Cardiac fibroblast (primary cell): ENCODE measurements around the gene SCARB2.
A peak's percentile ranks its signal among the peaks of the same experiment; 100 is the strongest.

ENCODE experiments used
- DNase-seq, 2 donors: peaks; one replicate each; pipeline versions ENCODE4 v3.0.0 to v3.0.0-alpha.2; 2010; ENCODE audit warnings: low read depth in 2 of 2
- H3K4me3 ChIP-seq, 2 donors: replicated peaks in 1 of 2; 1 replicate in 1 of 2; 2 replicates in 1 of 2; pipeline ENCODE4 v1.5.1; 2011; ENCODE audit warnings: low read depth in 2 of 2, low read length in 2 of 2, mild to moderate bottlenecking in 2 of 2, moderate library complexity in 1 of 2
- TF ChIP-seq, protein P1 (sequence below): IDR thresholded peaks from one replicate; pipeline ENCODE4 v1.5.1; 2011; ENCODE audit warnings: low read depth, mild to moderate bottlenecking, low read length, inconsistent platforms

Gene SCARB2

GRCh38 chr4:76168688-76169087 lies 44.9 kb downstream of the SCARB2 start:
- no peak for DNase-seq
- H3K4me3 ChIP-seq, result no peak overlapping the region
- TF ChIP-seq, protein P1, sequence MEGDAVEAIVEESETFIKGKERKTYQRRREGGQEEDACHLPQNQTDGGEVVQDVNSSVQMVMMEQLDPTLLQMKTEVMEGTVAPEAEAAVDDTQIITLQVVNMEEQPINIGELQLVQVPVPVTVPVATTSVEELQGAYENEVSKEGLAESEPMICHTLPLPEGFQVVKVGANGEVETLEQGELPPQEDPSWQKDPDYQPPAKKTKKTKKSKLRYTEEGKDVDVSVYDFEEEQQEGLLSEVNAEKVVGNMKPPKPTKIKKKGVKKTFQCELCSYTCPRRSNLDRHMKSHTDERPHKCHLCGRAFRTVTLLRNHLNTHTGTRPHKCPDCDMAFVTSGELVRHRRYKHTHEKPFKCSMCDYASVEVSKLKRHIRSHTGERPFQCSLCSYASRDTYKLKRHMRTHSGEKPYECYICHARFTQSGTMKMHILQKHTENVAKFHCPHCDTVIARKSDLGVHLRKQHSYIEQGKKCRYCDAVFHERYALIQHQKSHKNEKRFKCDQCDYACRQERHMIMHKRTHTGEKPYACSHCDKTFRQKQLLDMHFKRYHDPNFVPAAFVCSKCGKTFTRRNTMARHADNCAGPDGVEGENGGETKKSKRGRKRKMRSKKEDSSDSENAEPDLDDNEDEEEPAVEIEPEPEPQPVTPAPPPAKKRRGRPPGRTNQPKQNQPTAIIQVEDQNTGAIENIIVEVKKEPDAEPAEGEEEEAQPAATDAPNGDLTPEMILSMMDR, result no peak

DNA sequence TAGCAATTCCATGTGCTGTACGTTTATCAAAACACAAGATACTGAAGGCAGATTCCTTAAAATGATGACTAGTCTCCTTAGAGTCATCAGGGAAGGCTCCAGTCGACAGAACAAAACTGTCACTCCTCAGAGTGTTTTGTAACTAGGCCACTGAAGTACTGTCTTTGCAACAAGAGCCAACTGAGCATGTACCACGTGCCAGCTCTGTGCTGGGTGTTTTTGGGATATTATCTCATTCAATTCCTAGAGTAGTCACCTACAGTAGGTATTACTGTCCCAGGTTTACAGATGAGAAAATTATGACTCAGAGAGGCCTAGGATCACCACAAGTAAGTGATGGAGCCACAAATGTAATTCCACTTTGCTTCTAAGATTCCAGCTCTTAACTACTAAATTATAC lies 47.1 kb downstream of the SCARB2 start:
- no peak overlapping the region for H3K4me3 ChIP-seq
- DNase-seq, result no peak
- TF ChIP-seq, protein P1, result no peak

GRCh38 chr4:76160355-76160754 lies 53.3 kb downstream of the SCARB2 start:
- TF ChIP-seq, protein P1, result no peak
- no peak for DNase-seq

GRCh38 chr4:76156635-76157034 lies 57.0 kb downstream of the SCARB2 start:
- TF ChIP-seq, protein P1, result no peak

More at GRCh38 chr4:76160355-76160754, 53.3 kb downstream of the SCARB2 start:
- H3K4me3 ChIP-seq, result no peak overlapping the region

DNA sequence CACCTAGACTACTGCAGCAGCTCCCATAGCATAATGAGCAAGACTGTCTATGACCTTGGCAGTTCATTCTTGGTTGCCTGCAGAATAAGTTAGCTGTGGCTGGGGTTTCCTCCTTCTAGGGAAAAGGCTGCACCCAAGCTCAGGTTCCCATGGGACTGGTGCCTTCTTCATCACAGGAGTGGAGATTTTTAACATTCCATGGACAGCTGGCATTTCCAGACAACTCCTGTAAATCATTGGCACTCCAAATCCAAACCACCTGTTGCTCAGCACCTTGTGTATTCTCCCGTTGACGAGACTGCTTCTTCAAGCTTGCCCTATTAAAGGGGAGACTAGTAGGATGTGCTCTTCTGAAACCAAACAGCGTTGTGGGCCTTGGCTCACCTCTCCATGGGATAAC lies 57.6 kb downstream of the SCARB2 start:
- DNase-seq, result no peak
- TF ChIP-seq, protein P1, result no peak
- H3K4me3 ChIP-seq, result no peak overlapping the region

More at GRCh38 chr4:76156635-76157034, 57.0 kb downstream of the SCARB2 start:
- peak; percentile 26 to 27 for DNase-seq
- no peak overlapping the region for H3K4me3 ChIP-seq

GRCh38 chr4:76153356-76153755 lies 60.3 kb downstream of the SCARB2 start:
- no peak overlapping the region for H3K4me3 ChIP-seq

More at GRCh38 chr4:76153356-76153755, 60.3 kb downstream of the SCARB2 start:
- TF ChIP-seq, protein P1, result no peak
- no peak for DNase-seq
